Measurements from ENCODE around the gene E2F4.

Gene E2F4

DNA sequence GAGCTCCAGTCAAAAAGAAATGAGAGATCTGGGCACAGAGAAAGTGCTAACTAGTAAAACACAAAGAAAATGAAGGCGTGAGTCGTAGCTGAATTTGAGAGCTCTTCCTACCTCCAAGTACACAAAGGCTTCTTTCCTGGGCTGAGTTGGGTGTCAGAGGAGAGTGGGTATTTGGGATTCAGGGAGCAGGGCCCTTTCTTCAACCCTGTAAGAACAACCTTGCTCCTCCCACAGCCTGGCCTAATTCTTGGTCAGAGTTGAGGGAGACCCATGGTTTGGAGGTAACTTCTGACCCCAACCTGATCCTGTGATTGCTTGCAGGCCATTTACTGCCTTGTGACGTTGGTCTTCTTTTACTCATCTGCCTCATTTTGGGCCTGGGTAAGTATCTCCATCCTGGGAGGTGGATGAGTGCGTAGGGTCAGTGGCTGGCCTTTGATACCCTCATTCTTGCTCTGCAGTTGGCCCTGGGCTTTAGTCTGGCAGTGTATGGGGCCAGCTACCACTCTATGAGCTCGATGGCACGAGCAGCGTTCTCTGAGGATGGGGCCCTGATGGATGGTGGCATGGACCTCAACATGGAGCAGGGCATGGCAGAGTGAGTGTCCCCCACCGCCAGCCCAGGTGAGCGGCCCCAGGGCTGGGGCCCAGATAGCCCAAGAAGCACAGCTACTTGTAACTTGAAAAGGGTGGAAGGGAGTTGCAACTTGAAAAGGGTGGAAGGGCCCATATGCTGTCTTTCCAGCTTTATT, 36.3 kb downstream of the E2F4 start:
- intact Hi-C loops (cut with DNase I), result no loop called here
- no peak for DNase-seq

DNA sequence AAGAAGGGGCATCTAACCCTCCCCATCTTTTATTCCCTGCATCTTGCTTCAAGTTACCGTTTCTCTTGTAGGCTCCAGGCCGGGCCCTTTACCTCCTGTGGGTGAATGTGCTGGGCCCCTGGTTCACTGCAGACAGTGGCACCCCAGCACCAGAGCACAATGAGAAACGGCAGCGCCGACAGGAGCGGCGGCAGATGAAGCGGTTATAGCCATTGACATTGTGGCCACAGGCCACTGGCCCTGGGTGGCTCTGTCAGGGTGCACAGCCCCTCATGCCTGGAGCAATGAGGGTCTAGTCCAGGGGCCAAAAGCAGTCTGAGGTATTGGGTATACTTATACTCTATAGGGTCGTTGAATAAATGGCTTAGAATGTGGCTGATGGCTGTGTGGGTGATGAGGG, 37.0 kb downstream of the E2F4 start:
- intact Hi-C loops (cut with DNase I), result no loop called here

DNA sequence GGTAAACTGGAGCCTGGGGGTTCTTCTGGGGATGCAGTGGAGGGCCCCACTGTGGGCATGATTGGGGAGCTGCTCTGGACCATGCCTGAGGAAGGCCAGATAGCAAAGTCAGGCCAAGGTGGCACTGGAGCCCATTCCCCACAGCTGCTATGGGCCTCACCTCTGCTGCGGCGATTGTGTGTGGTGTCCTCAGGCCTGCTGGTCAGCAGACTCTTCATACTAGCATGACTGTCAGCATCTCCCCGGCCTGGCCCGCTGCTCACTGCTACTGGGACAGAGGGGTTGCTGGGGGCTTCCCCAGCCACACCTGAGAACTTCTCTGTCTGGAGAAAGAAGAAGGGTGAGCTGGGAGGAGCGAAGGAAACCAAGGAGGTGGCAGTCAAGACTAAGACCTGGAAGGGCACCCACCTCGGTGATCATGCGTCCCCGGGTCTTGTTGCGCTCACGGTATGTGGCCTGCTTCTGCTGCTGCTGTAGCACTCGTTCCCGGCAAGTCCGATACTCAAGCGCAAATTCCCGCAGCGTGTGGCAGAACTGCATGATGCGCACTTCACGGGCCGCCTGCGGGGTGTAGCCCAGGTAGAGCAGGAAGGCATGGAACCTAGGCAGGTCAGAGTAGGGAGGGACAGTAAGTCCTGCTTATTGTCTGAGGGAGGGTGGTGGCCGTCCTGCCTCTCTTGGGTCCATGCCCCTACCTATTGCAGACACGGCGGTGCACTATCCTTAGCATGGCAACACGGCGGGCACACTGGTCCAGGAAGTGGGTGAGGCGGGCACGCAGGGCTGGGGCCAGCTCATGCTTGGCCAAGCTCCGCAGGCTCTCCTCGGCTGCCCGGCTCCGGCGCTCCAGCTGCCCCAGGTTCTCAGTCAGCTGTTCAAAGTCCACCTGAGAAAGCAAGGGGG, 38.2 kb downstream of the E2F4 start:
- intact Hi-C loops (cut with DNase I), result no loop called here
- peak in 1 of 10 donors; percentile 84 for DNase-seq

More for the DNA sequence above, 37.0 kb downstream of the E2F4 start:
- peak in 1 of 10 donors; percentile 49 for DNase-seq

DNA sequence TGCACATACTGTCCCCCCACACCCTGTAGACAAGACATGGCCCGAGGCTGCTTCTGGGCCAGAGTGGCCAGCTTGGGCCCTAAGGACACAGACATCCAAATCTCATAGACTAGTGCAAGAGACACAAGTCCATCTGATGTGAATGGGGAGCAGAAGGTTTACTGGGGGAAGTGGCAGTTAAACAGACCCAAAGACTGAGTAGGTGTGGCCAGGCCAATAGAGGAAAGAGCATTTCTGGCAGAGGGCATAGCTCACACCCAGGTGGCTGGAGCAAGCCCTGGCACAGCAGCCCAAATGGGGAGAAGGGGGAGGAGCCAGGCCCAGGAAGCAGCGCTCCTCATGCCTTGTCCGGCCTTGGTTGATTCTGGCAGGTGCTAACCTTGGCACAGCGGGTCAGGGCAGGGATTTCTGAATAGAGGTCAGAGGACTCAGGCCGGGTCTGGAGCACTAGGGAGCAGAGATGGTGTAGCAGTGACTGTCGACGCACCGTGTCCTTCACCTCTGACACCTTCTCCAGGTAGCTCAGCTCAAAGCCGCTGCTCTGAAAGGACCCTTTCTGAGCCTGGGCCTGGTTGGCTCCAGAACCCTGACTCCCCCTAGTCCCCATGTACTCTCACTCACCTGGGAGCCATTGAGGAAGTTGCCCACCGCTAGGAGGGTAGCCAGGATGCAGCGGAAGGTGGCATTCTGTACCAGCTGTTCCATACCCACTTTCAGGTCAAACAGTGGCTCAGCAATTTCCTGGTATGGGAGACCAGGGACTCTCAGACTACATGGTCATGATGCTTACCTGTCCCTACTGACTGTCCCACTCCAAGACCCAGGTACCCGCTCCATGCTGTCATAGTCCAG, 39.1 kb downstream of the E2F4 start:
- peak in 1 of 10 donors; percentile 64 for DNase-seq

DNA sequence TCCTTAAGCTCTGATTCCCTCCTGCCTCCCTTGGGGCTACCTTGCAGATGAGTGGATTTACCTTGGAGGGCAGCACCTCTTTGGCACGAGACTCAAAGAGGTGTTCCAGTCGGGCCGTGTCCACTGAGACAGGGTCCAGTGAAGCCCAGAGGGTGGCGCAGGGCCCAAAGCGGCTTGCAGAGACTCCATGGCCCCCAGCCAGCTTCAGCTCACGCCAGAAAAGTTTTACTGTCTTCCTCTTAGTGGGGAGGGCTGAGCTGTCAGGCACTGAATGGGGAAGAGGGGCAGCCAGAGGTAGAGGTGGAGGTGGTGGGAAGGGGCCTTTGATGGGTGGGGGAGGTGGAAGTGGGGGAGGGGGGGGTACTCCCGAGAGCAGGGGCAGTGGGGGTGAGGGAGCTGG, 41.6 kb downstream of the E2F4 start:
- intact Hi-C loops (cut with DNase I), result no loop called here
- DNase-seq, result peak in 1 of 10 donors; percentile 27

More for the DNA sequence above, 39.1 kb downstream of the E2F4 start:
- intact Hi-C loops (cut with DNase I), result no loop called here

DNA sequence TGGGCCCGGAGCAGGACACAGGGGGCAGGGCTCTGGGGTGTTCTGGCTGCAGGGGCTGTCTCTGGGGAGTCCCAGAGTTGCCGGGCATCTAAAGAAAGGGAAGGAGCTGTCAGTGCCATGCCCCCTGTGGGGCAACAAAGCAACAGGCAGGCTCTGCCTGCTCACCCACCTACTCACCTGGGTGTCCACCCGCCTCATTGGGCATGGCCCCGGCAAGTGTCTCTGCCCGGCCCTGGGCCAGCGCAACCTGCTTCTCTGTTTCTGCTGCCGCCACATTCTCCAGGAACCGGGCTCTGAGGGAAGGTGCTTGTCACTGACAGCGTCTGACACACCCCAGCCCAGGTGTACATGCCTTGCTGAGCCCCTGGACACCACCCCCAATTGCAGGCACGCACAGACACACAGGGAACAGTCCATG, 42.2 kb downstream of the E2F4 start:
- peak in 2 of 10 donors; percentile 60 to 69 for DNase-seq

DNA sequence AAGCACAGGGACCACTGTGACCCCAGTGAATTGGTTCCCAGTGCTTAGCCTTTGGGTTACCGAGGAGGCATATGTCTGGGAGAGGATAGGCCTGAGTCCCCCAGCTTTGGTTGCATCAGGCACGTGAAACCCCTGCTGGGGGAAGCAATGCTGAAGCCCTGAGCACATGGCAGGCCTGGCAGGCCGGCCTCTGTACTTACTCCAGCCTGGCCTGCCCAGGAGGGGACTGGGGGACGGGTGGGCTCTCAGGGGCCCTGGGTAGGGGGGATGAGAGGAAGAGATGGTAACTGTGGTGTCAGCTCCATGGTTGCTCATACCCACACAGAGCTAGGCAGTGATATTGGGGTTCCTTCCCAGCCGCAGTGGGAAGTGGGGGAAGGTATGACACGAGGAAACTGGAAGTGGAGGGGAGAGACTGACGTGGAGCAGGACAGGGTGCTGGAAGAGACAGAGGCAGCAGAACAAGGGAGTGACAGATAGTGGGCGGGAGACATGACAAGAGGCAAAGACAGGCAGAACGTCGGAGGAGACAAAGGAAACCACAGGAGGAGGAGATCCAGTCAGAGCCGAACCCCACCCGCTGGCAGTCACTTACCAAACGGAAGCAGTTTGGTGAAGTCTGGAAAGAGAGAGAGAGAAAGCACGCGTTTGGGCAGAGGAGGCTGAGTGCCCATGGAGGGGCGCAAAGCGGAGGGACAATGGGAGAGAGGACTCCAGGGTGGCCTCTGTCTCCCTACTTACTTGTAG, 44.0 kb downstream of the E2F4 start:
- DNase-seq, result peak in 2 of 10 donors; percentile 54 to 69
- intact Hi-C loops (cut with DNase I), result no loop called here

More for the DNA sequence above, 42.2 kb downstream of the E2F4 start:
- intact Hi-C loops (cut with DNase I), result no loop called here

DNA sequence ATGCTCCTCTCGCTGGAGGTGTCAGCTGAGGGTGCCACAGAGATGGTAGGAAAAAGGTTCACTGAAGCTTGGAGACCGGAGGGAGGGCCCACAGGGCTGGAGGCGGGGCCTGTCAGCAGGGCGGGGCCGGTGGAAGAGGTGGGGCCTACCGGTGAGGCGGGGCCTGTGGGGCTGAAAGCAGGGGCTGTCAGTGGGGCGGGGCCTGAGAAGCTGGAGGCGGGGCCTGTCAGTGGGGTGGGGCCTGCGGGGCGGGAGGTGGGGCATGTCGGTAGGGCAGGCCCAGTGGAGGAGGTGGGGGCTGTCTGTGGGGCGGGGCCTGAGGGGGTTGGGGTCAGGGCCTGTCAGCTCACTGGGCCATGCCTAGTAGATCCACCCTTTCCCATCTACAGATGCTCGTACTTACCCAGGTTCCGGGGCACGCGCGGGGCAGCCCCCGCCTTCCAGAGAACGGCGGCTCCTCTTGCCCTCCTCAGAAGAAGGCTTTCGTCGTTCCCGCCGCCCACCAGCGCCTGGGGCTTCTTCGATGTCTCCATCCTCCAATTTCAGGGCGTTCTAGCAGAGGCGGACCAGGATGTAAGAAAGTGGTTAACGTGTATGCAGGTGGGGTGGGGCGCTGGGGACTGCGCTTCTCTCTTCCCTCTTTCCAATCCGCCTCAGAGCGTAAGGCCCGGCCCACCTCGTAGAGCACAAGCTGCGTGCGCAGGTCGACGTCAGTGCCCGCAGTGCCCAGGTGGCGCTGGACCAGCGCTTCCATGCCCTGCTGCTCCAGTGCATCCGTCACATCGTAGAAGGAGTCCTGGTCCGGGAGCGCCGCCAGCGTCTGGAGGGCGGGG, 44.8 kb downstream of the E2F4 start:
- peak in 4 of 10 donors; percentile 61 to 88 (median 84) for DNase-seq
- intact Hi-C loops (cut with DNase I), result no loop called here

DNA sequence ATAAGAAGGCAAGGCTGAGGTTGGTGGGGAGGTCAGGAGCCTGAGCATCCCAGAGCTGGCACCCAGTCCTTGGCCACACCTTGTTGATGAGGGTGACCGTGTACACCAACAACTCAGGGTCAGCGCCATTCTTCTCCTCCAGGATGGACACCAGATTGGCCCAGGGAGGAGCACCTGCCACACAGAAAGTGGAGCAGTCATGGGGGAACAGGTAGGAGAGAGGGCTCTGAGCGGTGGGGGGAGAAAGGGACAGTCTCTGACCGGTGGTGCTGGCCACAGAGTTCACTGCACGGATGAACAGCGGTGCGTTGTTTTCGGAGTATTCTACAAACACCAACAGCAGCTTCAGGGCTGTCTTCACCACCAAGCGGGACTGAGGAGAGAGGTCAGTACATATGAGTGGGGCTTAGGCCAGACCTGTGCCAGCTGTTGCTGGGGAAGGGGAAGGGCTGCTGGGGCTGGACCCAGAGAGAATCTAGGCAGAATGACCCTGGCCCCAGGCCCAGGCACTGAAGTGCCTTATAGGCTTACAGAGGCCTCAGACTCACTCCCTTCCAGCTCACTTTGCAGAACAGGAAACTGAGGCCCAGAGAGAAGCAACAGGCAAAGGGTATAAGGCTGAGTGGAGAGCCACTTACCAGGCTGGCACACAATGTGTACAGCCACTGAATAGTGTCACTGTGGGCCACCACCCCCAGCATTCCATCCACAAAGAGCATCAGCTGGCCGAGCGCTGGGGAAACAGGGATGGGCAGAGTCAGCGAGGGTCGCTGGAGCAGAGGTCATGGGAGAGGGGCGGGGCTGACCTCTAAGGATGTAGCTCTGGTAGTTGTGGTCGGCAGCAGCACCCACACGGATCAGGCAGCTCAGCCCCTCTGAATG, 45.7 kb downstream of the E2F4 start:
- intact Hi-C loops (cut with DNase I), result no loop called here
- peak in 3 of 10 donors; percentile 55 to 79 (median 58) for DNase-seq

DNA sequence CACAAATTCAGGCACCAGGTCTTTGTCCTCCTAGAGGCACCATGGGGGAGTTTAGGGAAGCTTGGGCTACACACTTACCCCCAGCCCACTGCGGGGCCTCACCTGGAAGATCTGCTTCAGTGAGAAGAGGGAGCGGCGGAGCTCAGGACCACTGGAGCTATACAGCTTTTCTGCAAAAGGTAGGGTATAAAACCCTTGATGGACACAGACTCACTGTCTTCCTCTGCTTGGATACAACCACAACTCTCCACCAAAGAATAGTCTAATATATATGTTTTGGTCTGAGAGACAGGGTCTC, 46.3 kb downstream of the E2F4 start:
- DNase-seq, result peak in 1 of 10 donors; percentile 39
- intact Hi-C loops (cut with DNase I), result no loop called here

DNA sequence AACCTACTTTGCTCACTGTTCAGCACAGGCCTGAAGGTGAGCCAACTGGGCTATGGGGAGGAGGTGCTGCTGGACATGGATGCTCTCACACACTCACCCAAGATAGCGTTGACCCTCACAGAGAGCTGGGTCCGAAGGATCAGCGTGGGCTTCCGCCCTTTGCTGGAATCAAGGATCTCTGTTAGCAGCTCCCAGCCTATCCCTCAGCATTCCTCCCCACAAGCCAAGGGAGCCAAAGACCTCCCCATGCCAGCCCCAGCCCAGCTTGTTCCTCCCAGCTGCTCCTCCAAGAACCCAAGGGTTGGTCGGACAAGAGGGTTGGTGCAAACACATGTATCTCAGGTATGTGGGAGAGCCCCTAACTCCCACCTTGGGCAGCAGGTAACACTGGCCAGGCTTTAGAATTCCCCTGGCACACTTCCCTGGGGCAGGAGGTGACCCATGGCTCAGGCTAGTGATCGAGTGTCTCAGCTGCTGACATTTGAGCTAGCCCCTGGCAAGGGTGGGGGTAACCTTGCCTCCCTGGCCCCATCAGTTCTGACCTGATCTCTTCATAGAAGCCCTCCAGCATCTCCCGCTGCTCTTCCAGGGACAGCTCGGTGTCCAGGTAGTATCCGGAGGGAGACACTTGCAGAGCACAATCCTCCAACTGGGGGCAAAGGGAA, 47.0 kb downstream of the E2F4 start:
- peak in 3 of 10 donors; percentile 42 to 66 (median 50) for DNase-seq
- intact Hi-C loops (cut with DNase I), result no loop called here

DNA sequence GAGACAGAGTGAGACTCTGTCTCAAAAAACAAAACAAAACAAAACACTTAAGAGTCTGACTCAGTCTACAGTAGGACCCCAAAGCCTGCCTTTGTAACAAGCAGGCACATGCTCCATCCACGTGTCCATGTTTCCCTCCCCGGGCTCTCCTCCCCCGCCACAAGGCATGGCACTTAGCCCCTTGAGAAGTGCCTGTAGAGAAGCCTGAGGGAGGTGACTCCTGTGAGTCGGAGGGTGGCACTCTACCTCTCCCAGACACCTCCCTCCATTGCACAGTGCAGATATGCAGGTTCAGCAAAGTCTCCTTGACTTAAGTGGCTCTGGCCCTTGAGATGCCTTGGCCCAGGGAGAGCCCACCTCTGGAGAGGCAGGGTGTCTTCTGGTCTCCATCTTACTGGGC, 48.6 kb downstream of the E2F4 start:
- peak in 3 of 10 donors; percentile 0 to 41 (median 36) for DNase-seq

DNA sequence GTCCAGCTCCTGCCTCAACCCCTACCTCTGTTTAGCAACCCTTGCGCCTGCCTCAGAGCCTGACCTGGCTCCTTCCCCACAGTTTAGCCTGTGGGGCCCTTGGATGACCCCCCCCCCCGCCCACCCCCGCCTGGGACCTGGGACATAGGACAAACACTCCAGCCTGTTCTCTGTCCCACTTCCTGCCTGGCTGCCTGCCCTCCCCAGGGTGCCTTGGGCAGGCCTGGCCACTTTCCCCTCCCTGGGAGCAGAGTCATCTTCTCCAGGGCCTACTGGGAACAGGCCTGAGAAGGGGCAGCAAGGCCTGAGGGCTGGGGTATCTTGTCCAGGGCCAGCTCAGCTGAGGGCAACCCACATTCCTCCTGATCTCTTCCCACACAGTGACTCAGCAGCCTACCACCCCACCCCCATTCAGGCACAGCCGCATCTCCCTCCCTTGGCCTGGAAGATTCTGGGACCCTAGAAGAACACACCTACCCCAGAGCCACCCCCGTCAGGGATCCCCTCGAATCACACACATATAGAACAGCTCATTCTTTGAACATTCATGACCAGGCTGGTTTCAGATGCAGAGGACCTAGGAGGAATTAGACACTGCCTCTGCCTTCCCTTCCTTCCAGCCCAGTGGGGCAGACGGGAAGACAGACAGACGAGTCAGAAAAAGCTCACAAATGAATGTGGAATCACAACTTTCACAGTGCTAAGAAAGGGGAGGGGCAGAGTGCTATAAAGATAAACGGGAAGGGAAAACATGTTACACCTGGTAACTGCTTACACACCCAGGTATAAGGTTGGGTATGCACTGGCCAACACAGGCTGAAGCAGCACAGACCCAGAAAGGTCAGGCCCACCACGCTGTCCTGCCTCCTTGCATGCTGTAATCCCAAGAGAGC, 49.3 kb downstream of the E2F4 start:
- intact Hi-C loops (cut with DNase I), result no loop called here

More for the DNA sequence above, 48.6 kb downstream of the E2F4 start:
- intact Hi-C loops (cut with DNase I), result no loop called here

DNA sequence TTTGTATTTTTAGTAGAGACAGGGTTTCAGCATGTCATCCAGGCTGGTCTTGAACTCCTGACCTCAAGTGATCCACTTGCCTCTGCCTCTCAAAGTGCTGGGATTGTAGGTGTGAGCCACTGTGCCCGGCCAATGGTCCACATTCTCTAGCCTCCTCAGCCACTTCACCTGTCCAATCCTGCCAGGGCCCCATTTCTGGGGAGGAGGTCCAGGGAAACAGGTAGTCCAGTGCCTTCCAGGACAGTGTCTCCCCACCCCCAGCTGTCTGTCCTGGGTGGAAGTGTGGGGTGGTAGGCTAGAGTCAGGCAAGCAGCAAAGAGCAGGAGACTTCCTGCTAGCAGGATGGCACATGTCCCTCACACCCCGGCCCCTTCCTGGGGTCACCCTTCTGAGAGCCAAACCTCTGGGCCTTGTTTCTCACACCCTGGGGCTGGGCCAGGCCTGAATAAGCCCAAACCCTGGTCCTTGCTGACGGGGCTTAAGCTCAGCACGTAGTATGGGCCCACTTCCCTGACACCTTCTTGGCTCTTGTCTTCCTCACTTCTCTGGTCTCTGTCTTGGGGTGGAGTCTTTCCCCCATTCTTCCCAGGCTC, 50.3 kb downstream of the E2F4 start:
- intact Hi-C loops (cut with DNase I), result no loop called here
- peak in 3 of 10 donors; percentile 24 to 73 (median 45) for DNase-seq

More for the DNA sequence above, 49.3 kb downstream of the E2F4 start:
- DNase-seq, result peak in 3 of 10 donors; percentile 70 to 77 (median 71)

DNA sequence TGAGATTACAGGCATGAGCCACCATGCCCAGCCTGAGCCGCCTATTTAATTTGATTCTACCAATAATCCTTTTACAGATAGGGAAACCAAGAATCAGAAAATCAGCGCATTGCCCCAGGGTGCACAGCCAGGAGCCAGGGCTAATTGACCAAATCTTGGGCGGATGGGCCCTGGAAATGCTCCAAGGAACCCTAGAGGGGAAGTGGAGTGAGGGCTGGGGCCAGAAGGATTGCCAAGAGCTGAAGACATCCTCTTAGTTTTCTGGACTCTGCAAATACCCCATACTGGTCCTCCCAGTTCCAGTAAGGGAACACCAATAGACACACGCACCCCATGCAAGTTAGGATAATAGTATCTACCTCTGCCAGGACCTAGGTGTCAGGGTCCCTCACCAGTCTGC, 51.5 kb downstream of the E2F4 start:
- intact Hi-C loops (cut with DNase I), result no loop called here

More for the DNA sequence above, 51.5 kb downstream of the E2F4 start:
- peak in 3 of 10 donors; percentile 45 to 70 (median 47) for DNase-seq
